DMS53 treated with DMSO at 0.1 percent for 48 hours (cell line): ENCODE results near the gene GNE.
"Not testable (repeated sequence)": the region's sequence is repeated elsewhere in the genome, so short reads cannot be mapped to it uniquely, and the experiment has no call there.

Source experiments
- DNase-seq: peaks from one replicate; lab custom pipeline; 2025; ENCODE audit not compliant: unreplicated experiment; lab: John Stamatoyannopoulos, UW

Gene GNE

GRCh38 chr9:36268007-36268427 is 9.8 kb upstream of the GNE start:
- no peak for DNase-seq

GRCh38 chr9:36264896-36265295 is 6.6 kb upstream of the GNE start:
- DNase-seq = no peak

GRCh38 chr9:36263683-36264082 is 5.4 kb upstream of the GNE start:
- DNase-seq = no peak

GRCh38 chr9:36258996-36259533 is 817 bp upstream of the GNE start:
- no peak for DNase-seq

- no peak for DNase-seq
Measured at GRCh38 chr9:36251428-36251827, 6.8 kb downstream of the GNE start.

- DNase-seq = no peak
Measured at GRCh38 chr9:36250079-36250478, 8.2 kb downstream of the GNE start.

GRCh38 chr9:36249189-36249588 is 9.1 kb downstream of the GNE start:
- no peak for DNase-seq

- peak; percentile 26 for DNase-seq
Measured at GRCh38 chr9:36248061-36248460, 10.2 kb downstream of the GNE start.

- DNase-seq = no peak
Measured at GRCh38 chr9:36247356-36247755, 10.9 kb downstream of the GNE start.

- DNase-seq = no peak
Measured at GRCh38 chr9:36245906-36246305, 12.3 kb downstream of the GNE start.

- DNase-seq = not testable (repeated sequence)
Measured at GRCh38 chr9:36239675-36240074, 18.6 kb downstream of the GNE start.

GRCh38 chr9:36239205-36239604 is 19.0 kb downstream of the GNE start:
- not testable (repeated sequence) for DNase-seq

GRCh38 chr9:36237230-36237629 is 21.0 kb downstream of the GNE start:
- DNase-seq = no peak

- no peak for DNase-seq
Measured at GRCh38 chr9:36222449-36222848, 35.8 kb downstream of the GNE start.

GRCh38 chr9:36221667-36222066 is 36.6 kb downstream of the GNE start:
- no peak for DNase-seq

GRCh38 chr9:36218411-36218901 is 39.8 kb downstream of the GNE start:
- no peak for DNase-seq

GRCh38 chr9:36218011-36218410 is 40.2 kb downstream of the GNE start:
- no peak for DNase-seq

GRCh38 chr9:36217256-36217968 is 40.8 kb downstream of the GNE start:
- no peak for DNase-seq

- DNase-seq = no peak
Measured at GRCh38 chr9:36214571-36214970, 43.7 kb downstream of the GNE start.

- no peak for DNase-seq
Measured at GRCh38 chr9:36213989-36214388, 44.3 kb downstream of the GNE start.

GRCh38 chr9:36213387-36213786 is 44.9 kb downstream of the GNE start:
- DNase-seq = no peak

GRCh38 chr9:36211510-36211909 is 46.7 kb downstream of the GNE start:
- no peak for DNase-seq

- DNase-seq = no peak
Measured at GRCh38 chr9:36210722-36211121, 47.5 kb downstream of the GNE start.
